PC-9 (cell line): ENCODE measurements around the gene FBXO33.

Experiments
- EZH2 ChIP-seq: fragments of 200-600 bp; sonication (generic); IDR thresholded peaks from 2 replicates; pipeline ENCODE4 v1.8.0; 2017; ENCODE audit warnings: antibody characterized with exemption, low read depth
- TF ChIP-seq, protein P1 (sequence below): fragments of 200-600 bp; sonication (generic); conservative IDR thresholded peaks from 2 replicates; pipeline ENCODE4 v1.6.1; 2017; ENCODE audit warnings: mixed run types, antibody characterized with exemption, mild to moderate bottlenecking, moderate library complexity

DNA sequence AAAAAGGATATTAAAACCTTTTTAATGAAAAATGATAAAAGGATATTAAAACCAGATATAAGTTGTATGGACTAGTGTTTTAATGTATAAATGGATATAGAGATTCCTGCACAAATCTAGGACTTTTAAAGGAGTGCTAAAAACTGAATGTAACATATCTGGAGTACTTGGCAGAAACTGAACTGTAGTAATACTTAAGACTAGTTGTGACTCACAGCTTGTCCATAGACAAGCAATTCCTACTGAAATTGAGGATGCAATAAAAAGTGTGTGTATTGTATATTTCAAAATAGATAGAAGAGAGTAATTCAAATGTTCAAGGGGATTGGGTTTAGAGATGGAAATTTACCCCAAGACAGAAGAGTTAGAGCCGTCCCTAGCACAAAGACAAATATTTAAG is 59.6 kb downstream of the FBXO33 start:
- TF ChIP-seq, protein P1, sequence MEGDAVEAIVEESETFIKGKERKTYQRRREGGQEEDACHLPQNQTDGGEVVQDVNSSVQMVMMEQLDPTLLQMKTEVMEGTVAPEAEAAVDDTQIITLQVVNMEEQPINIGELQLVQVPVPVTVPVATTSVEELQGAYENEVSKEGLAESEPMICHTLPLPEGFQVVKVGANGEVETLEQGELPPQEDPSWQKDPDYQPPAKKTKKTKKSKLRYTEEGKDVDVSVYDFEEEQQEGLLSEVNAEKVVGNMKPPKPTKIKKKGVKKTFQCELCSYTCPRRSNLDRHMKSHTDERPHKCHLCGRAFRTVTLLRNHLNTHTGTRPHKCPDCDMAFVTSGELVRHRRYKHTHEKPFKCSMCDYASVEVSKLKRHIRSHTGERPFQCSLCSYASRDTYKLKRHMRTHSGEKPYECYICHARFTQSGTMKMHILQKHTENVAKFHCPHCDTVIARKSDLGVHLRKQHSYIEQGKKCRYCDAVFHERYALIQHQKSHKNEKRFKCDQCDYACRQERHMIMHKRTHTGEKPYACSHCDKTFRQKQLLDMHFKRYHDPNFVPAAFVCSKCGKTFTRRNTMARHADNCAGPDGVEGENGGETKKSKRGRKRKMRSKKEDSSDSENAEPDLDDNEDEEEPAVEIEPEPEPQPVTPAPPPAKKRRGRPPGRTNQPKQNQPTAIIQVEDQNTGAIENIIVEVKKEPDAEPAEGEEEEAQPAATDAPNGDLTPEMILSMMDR: no peak
- TF ChIP-seq EZH2: no peak
